DND-41 (cell line): ENCODE measurements around the gene TTYH1.

ENCODE experiments used
- ATAC-seq: fragments of 200-7000 bp; cut with Tn5 transposase; 3 replicates; pipeline ENCODE4 v1.9.1; 2021; ENCODE audit warnings: low read depth; ENCODE audit not compliant: insufficient read depth
- DNase-seq: peaks from one replicate; pipeline ENCODE4 v3.0.0-alpha.2; 2020
- H2AFZ ChIP-seq: 2 replicates; pipeline ENCODE4 v1.6.0; 2012; ENCODE audit warnings: low read depth, low read length
- H3K27ac ChIP-seq: 2 replicates; pipeline ENCODE4 v1.5.1; 2012; ENCODE audit warnings: low read length, inconsistent platforms
- H3K27me3 ChIP-seq: fragments of 200-600 bp; sonication (generic); 2 replicates; pipeline ENCODE4 v1.6.0; 2012; ENCODE audit warnings: low read length, mild to moderate bottlenecking, inconsistent platforms; ENCODE audit not compliant: insufficient read depth, poor library complexity
- H3K36me3 ChIP-seq: 2 replicates; pipeline ENCODE4 v1.5.1; 2012; ENCODE audit warnings: low read length, inconsistent platforms; ENCODE audit not compliant: insufficient read depth
- H3K4me1 ChIP-seq: 2 replicates; pipeline ENCODE4 v1.5.1; 2012; ENCODE audit warnings: mild to moderate bottlenecking, low read length; ENCODE audit not compliant: insufficient read depth
- H3K4me2 ChIP-seq: 2 replicates; pipeline ENCODE4 v1.6.0; 2012; ENCODE audit warnings: mild to moderate bottlenecking, moderate library complexity, low read length, inconsistent platforms; ENCODE audit not compliant: insufficient read depth
- H3K4me3 ChIP-seq, 2 experiments: fragments of 200-600 bp in 1 of 2; shearing (Covaris generic) in 1 of 2; 2 replicates each; pipeline ENCODE4 v1.5.1; 2012 to 2016; ENCODE audit warnings: inconsistent platforms in 2 of 2, low read length in 2 of 2, mild to moderate bottlenecking in 2 of 2, low read depth in 1 of 2, moderate library complexity in 1 of 2
- H3K79me2 ChIP-seq: 2 replicates; pipeline ENCODE4 v1.6.0; 2012; ENCODE audit warnings: low read length, inconsistent platforms; ENCODE audit not compliant: insufficient read depth
- H3K9ac ChIP-seq: 2 replicates; pipeline ENCODE4 v1.6.0; 2012; ENCODE audit warnings: low read depth, mild to moderate bottlenecking, inconsistent platforms, low read length, moderate library complexity
- H3K9me3 ChIP-seq: 2 replicates; pipeline ENCODE4 v1.5.1; 2012; ENCODE audit warnings: low read length, moderate library complexity, mild to moderate bottlenecking, inconsistent platforms; ENCODE audit not compliant: insufficient read depth, severe bottlenecking
- H4K20me1 ChIP-seq: 2 replicates; pipeline ENCODE4 v1.6.0; 2012; ENCODE audit warnings: low read length; ENCODE audit not compliant: insufficient read depth
- EZH2 ChIP-seq: IDR thresholded peaks from 3 replicates; pipeline ENCODE4 v1.6.1; 2012; ENCODE audit warnings: borderline replicate concordance, low read depth, mild to moderate bottlenecking, moderate library complexity, low read length, inconsistent platforms; ENCODE audit not compliant: severe bottlenecking
- TF ChIP-seq, protein P1 (sequence below): IDR thresholded peaks from 2 replicates; pipeline ENCODE4 v1.5.1; 2012; ENCODE audit warnings: borderline replicate concordance, low read length, moderate library complexity, mild to moderate bottlenecking; ENCODE audit not compliant: poor library complexity, severe bottlenecking; ENCODE audit errors: extremely low read depth

TTYH1 gene

DNA sequence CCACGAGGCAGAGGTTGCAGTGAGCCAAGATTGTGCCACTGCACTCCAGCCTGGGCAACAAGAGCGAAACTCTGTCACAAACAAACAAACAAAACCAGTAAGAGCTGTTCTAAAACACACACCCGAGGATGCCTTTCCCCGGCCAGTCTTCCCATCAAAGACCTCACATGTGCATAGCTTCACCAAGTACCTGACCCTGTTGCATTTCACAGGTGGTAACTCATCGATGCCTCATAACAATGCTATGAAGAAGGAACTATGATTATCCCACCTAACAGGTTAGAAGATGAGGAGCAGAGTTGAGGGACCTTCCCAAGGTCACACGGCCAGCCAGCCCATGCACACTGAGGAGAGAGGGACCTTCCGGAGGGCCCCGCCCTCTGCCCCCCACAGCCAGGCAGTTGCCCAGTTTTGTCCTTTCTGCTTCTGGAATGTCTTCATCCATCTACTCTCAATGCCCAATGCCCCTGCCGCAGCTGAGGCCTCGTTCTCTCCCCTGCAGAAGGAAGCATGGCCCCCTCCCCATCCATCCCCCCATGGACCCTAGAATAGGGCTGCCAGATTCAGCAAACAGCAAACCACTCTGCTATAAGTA is 17.0 kb downstream of the TTYH1 start:
- no peak for ATAC-seq
- Histone ChIP-seq H4K20me1 (peaks cover 37% of the 10 kb centered on the region), H3K36me3 (peaks cover 4% of the 10 kb centered on the region), H3K4me2 (no peak overlapping the region), H3K4me1 (peaks cover 11% of the 10 kb centered on the region), H3K9ac (no peak overlapping the region), H3K4me3 (no peak overlapping the region), H3K27ac (no peak overlapping the region), H3K79me2 (no peaks in the 10 kb centered on the region), H2AFZ (no peak overlapping the region), H3K27me3 (no peaks in the 10 kb centered on the region), H3K9me3 (no peaks in the 10 kb centered on the region)
- TF ChIP-seq, protein P1, sequence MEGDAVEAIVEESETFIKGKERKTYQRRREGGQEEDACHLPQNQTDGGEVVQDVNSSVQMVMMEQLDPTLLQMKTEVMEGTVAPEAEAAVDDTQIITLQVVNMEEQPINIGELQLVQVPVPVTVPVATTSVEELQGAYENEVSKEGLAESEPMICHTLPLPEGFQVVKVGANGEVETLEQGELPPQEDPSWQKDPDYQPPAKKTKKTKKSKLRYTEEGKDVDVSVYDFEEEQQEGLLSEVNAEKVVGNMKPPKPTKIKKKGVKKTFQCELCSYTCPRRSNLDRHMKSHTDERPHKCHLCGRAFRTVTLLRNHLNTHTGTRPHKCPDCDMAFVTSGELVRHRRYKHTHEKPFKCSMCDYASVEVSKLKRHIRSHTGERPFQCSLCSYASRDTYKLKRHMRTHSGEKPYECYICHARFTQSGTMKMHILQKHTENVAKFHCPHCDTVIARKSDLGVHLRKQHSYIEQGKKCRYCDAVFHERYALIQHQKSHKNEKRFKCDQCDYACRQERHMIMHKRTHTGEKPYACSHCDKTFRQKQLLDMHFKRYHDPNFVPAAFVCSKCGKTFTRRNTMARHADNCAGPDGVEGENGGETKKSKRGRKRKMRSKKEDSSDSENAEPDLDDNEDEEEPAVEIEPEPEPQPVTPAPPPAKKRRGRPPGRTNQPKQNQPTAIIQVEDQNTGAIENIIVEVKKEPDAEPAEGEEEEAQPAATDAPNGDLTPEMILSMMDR: no peak
- TF ChIP-seq EZH2: no peak
- DNase-seq: no peak

DNA sequence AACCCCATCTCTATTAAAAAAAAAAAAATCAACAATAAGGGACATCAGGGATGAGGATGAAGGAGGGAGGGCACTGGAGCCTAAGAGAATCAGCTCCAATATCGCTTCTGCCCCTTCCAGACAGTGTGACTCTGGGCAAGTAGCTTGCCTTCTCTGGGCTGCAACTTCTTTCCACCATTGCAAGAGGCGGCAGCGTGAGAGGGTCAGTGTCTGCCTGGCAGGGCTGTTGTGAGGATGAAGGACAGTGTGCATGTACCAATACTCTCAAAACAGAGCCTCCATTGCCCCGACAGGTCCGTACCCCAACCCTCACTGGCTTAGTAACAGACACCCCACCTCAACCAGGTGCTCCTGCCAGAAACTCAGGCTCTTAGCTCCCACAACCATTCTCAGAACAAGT is 18.4 kb downstream of the TTYH1 start:
- TF ChIP-seq, protein P1: no peak
- no peak for TF ChIP-seq EZH2
- Histone ChIP-seq H3K9ac (no peak overlapping the region), H2AFZ (no peak overlapping the region), H3K27ac (no peak overlapping the region), H3K36me3 (peaks cover 4% of the 10 kb centered on the region), H3K4me1 (peaks cover 11% of the 10 kb centered on the region), H4K20me1 (peaks cover 37% of the 10 kb centered on the region), H3K79me2 (no peaks in the 10 kb centered on the region), H3K4me2 (no peak overlapping the region), H3K27me3 (no peaks in the 10 kb centered on the region), H3K9me3 (no peaks in the 10 kb centered on the region), H3K4me3 (no peak overlapping the region)
- no peak for ATAC-seq
- DNase-seq: no peak

DNA sequence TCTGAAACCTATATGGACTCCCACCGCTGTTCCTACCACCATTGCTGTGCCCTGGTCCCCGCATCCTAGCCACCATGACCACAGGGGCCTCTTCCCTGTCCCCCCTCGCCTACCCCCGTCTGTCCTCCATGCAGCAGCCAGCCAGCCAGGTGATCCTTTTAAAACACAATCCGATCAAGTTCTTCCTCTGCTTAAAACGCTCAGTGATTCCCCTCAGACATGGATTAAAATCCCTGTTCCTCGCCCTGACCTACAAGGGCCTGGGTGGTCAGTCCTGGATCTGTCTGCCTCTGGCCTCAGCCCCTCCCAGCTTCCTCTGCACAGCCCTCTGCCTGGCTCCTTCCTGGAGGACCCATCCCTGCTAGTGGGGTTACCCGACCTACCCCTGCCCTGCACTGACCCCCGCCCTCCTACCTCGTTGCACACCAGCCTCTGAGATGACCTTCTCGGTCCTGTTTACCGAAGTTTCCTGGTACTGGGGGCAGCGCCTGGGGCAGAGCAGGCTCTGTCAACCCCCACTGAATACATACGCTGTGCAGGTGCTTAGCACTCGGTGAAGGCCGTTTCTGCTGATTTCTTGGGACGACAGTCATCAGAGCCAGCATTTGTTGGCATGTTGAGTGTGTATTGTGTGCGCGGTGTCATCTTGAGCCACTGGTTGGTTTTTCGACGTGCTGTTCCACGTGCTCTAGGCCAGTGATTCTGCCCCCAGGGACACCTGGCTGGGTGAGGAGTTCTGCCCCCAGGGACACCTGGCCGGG is 19.0 kb downstream of the TTYH1 start:
- no peak for ATAC-seq
- TF ChIP-seq, protein P1: no peak
- no peak for TF ChIP-seq EZH2
- DNase-seq: no peak

More for the DNA sequence above, 19.0 kb downstream of the TTYH1 start:
- Histone ChIP-seq H3K4me2 (no peak overlapping the region), H3K4me3 (no peak overlapping the region), H3K79me2 (no peaks in the 10 kb centered on the region; the same call in 1 of the 2 replicates), H2AFZ (no peak overlapping the region), H3K4me1 (peaks cover 11% of the 10 kb centered on the region), H3K9ac (no peak overlapping the region), H3K27me3 (no peaks in the 10 kb centered on the region), H4K20me1 (peaks cover 37% of the 10 kb centered on the region), H3K36me3 (peaks cover 4% of the 10 kb centered on the region), H3K9me3 (no peaks in the 10 kb centered on the region), H3K27ac (no peak overlapping the region)
